HCT116 (cell line): ENCODE data around the gene BABAM2. TPM values are rescaled to one million over a fixed set of nuclear protein-coding genes. Genes with fewer than 3 reads are reported as not detected.

Source experiments
- ATAC-seq: fragments of 200-7000 bp; cut with Tn5 transposase; 2 replicates; pipeline ENCODE4 v1.9.1; 2020; ENCODE audit warnings: mild to moderate bottlenecking, moderate library complexity
- BruUV-seq: library from RNA; stranded (reverse); fragments of 400-500 nt; replicated peaks from 2 replicates; lab custom pipeline; 2021; lab: Mats Ljungman, UMichigan
- CTCF ChIA-PET: fragments of 300-600 bp; sonication (Branson Sonifier 250); formaldehyde crosslinking; loops from one replicate; lab custom pipeline; 2021; ENCODE audit warnings: antibody characterized with exemption; lab: Charles Lee
- POLR2A ChIA-PET: fragments of 300-600, 350-600 bp; sonication (Branson Sonifier 250); formaldehyde crosslinking; loops from one replicate; lab custom pipeline; 2021; ENCODE audit warnings: antibody characterized with exemption; lab: Charles Lee
- RAD21 ChIA-PET, 2 experiments: fragments of 300-600 bp; sonication (Branson Sonifier 250); formaldehyde crosslinking; loops; one replicate each; lab custom pipeline; 2023; ENCODE audit warnings: low total read pairs in 2 of 2; ENCODE audit not compliant: uncharacterized antibody in 2 of 2, unreplicated experiment in 2 of 2, low non-redundant PET in 1 of 2; lab: Charles Lee
- DNase-seq: peaks from one replicate; pipeline ENCODE4 v3.0.0-alpha.2; 2010; ENCODE audit warnings: low read depth, low spot score
- H2AFZ ChIP-seq: fragments of 200-600 bp; shearing (Covaris generic), sonication (generic); 2 replicates; pipeline ENCODE4 v1.6.1; 2017; ENCODE audit warnings: low read depth, mixed run types, mixed read lengths, antibody characterized with exemption, low read length; ENCODE audit not compliant: poor library complexity, severe bottlenecking
- H3K27ac ChIP-seq: 2 replicates; pipeline ENCODE4 v1.5.1; 2012; ENCODE audit warnings: low read depth, low read length
- H3K27me3 ChIP-seq: fragments of 200-600 bp; sonication (generic); 2 replicates; pipeline ENCODE4 v1.6.1; 2016; ENCODE audit warnings: mixed run types, low read length, mixed read lengths; ENCODE audit not compliant: insufficient read depth
- H3K36me3 ChIP-seq, 2 experiments: fragments of 200-500 bp in 1 of 2; fragments of 200-600 bp in 1 of 2; sonication (Bioruptor generic) in 1 of 2; sonication (generic) in 1 of 2; 2 replicates each; pipeline versions ENCODE4 v1.5.1 to v1.6.1; 2014 to 2016; ENCODE audit warnings: low read length in 2 of 2, inconsistent platforms in 1 of 2, mixed read lengths in 1 of 2, mixed run types in 1 of 2; ENCODE audit not compliant: insufficient read depth in 2 of 2, control insufficient read depth in 1 of 2
- H3K4me1 ChIP-seq, 2 experiments: fragments of 200-600 bp in 1 of 2; sonication (generic) in 1 of 2; 2 replicates each; pipeline versions ENCODE4 v1.5.1 to v1.6.1; 2012 to 2017; ENCODE audit warnings: low read length in 2 of 2, inconsistent platforms in 1 of 2, mild to moderate bottlenecking in 1 of 2, mixed read lengths in 1 of 2, mixed run types in 1 of 2, moderate library complexity in 1 of 2; ENCODE audit not compliant: insufficient read depth in 2 of 2, control insufficient read depth in 1 of 2
- H3K4me2 ChIP-seq: fragments of 200-600 bp; sonication (generic); 2 replicates; pipeline ENCODE4 v1.6.1; 2017; ENCODE audit warnings: mixed run types, low read length, mixed read lengths
- H3K4me3 ChIP-seq, 2 experiments: fragments of 200-600 bp in 1 of 2; sonication (generic) in 1 of 2; replicated peaks in 1 of 2; 2 replicates each; pipeline ENCODE4 v1.5.1; 2011 to 2016; ENCODE audit warnings: low read length in 2 of 2, control low read depth in 1 of 2, low read depth in 1 of 2, mild to moderate bottlenecking in 1 of 2, mixed read lengths in 1 of 2, mixed run types in 1 of 2
- H3K79me2 ChIP-seq: fragments of 200-600 bp; sonication (generic); 2 replicates; pipeline ENCODE4 v1.6.1; 2017; ENCODE audit warnings: mild to moderate bottlenecking, mixed run types, low read length, moderate library complexity, mixed read lengths; ENCODE audit not compliant: insufficient read depth
- H3K9ac ChIP-seq: fragments of 200-600 bp; sonication (generic); 2 replicates; pipeline ENCODE4 v1.6.1; 2016; ENCODE audit warnings: low read length, mixed read lengths
- H3K9me2 ChIP-seq: fragments of 200-600 bp; sonication (generic), shearing (Covaris generic); 2 replicates; pipeline ENCODE4 v1.6.1; 2017; ENCODE audit warnings: mixed run types, mild to moderate bottlenecking, moderate library complexity; ENCODE audit not compliant: insufficient read depth
- H3K9me3 ChIP-seq, 2 experiments: fragments of 200-500 bp in 1 of 2; fragments of 200-600 bp in 1 of 2; sonication (Bioruptor generic) in 1 of 2; sonication (generic) in 1 of 2; 2 replicates each; pipeline ENCODE4 v1.6.1; 2014 to 2017; ENCODE audit warnings: low read length in 2 of 2, mixed read lengths in 2 of 2, inconsistent platforms in 1 of 2, low read depth in 1 of 2, mild to moderate bottlenecking in 1 of 2, mixed run types in 1 of 2, moderate library complexity in 1 of 2; ENCODE audit not compliant: control insufficient read depth in 1 of 2, insufficient read depth in 1 of 2
- H4K20me1 ChIP-seq: fragments of 200-600 bp; sonication (generic), shearing (Covaris generic); 2 replicates; pipeline ENCODE4 v1.6.1; 2017; ENCODE audit warnings: mixed run types, mild to moderate bottlenecking, moderate library complexity; ENCODE audit not compliant: insufficient read depth
- ATF3 ChIP-seq: IDR thresholded peaks from 2 replicates; pipeline ENCODE4 v1.6.1; 2012
- CBX3 ChIP-seq: IDR thresholded peaks from 2 replicates; pipeline ENCODE4 v1.6.1; 2012; ENCODE audit warnings: low read depth
- CEBPB ChIP-seq: IDR thresholded peaks from 2 replicates; pipeline ENCODE4 v1.6.1; 2012; ENCODE audit warnings: low read depth
- CTCF ChIP-seq, 3 experiments: fragments of 200-600 bp in 1 of 3; sonication (generic) in 1 of 3; IDR thresholded peaks in 2 of 3; conservative IDR thresholded peaks in 1 of 3; 2 replicates each; pipeline ENCODE4 v1.5.1; 2012 to 2017; ENCODE audit warnings: low read depth in 2 of 3, low read length in 2 of 3, antibody characterized with exemption in 1 of 3, borderline replicate concordance in 1 of 3, control low read depth in 1 of 3, mild to moderate bottlenecking in 1 of 3, mixed read lengths in 1 of 3, mixed run types in 1 of 3, moderate library complexity in 1 of 3; ENCODE audit not compliant: insufficient read depth in 1 of 3
- EGR1 ChIP-seq: IDR thresholded peaks from 2 replicates; pipeline ENCODE4 v1.6.1; 2012; ENCODE audit warnings: low read depth
- EZH2 ChIP-seq: fragments of 200-600 bp; sonication (generic); IDR thresholded peaks from 2 replicates; pipeline ENCODE4 v1.6.1; 2017; ENCODE audit warnings: antibody characterized with exemption, mixed run types
- EZH2phosphoT487 ChIP-seq: fragments of 200-600 bp; IDR thresholded peaks from 2 replicates; pipeline ENCODE4 v1.6.1; 2018; ENCODE audit warnings: antibody characterized with exemption, borderline replicate concordance
- FOSL1 ChIP-seq: IDR thresholded peaks from 2 replicates; pipeline ENCODE4 v1.6.1; 2012; ENCODE audit warnings: low read depth
- MAX ChIP-seq: IDR thresholded peaks from 2 replicates; pipeline ENCODE4 v1.6.1; 2012
- POLR2A ChIP-seq: IDR thresholded peaks from 2 replicates; pipeline ENCODE4 v1.7.0; 2011; ENCODE audit warnings: borderline replicate concordance; ENCODE audit not compliant: insufficient read depth, insufficient read length; ENCODE audit errors: extremely low read depth
- POLR2AphosphoS5 ChIP-seq: IDR thresholded peaks from 2 replicates; pipeline ENCODE4 v1.6.1; 2011; ENCODE audit warnings: mild to moderate bottlenecking, low read depth, low read length, moderate library complexity
- RAD21 ChIP-seq: IDR thresholded peaks from 2 replicates; pipeline ENCODE4 v1.6.1; 2012; ENCODE audit warnings: low read depth, mild to moderate bottlenecking
- REST ChIP-seq: IDR thresholded peaks from 2 replicates; pipeline ENCODE4 v1.6.1; 2012; ENCODE audit warnings: low read depth
- SIN3A ChIP-seq: IDR thresholded peaks from 2 replicates; pipeline ENCODE4 v1.6.1; 2012; ENCODE audit warnings: low read depth
- SRF ChIP-seq: IDR thresholded peaks from 2 replicates; pipeline ENCODE4 v1.6.1; 2012; ENCODE audit warnings: low read depth
- TCF7L2 ChIP-seq: IDR thresholded peaks from 2 replicates; pipeline ENCODE4 v1.7.0; 2011; ENCODE audit warnings: borderline replicate concordance, inconsistent platforms; ENCODE audit not compliant: insufficient read depth, insufficient read length; ENCODE audit errors: extremely low read depth
- ZBTB33 ChIP-seq: IDR thresholded peaks from 2 replicates; pipeline ENCODE4 v1.6.1; 2011; ENCODE audit warnings: mild to moderate bottlenecking, low read length, moderate library complexity; ENCODE audit not compliant: insufficient replicate concordance; ENCODE audit errors: extremely low read depth
- ZFX ChIP-seq: fragments of 450-650 bp; IDR thresholded peaks from 2 replicates; pipeline ENCODE4 v1.6.1; 2017
- ZNF274 ChIP-seq: fragments of 200-500 bp; sonication (Bioruptor generic); IDR thresholded peaks from 2 replicates; pipeline ENCODE4 v1.6.1; 2014; ENCODE audit warnings: mild to moderate bottlenecking, low read depth, low read length, inconsistent platforms
- intact Hi-C: fragments of 100-400 bp; cut with micrococcal nuclease; formaldehyde crosslinking; loops from 2 replicates; pipeline ENCODE4 v1.10.0; 2022
- total RNA-seq: library from RNA; stranded (reverse); gene quantifications from one replicate; pipeline ENCODE4 v1.2.1, GENCODE V29; 2021; ENCODE audit not compliant: unreplicated experiment

Gene BABAM2
- total RNA-seq, 1 experiment from 2014 or later = 23.8 TPM

- DNase-seq (peak; percentile 8), ATAC-seq (peak; percentile 80)
- ChIA-PET POLR2A (interaction anchor here (0.7 to 1.3 kb wide), 2 partner anchors 8 to 9 kb away, joined by 3 read pairs; no protein-coding TSS in a partner anchor), CTCF (interaction anchor here (0.7 to 1.0 kb wide), 2 partner anchors 11 to 19 kb away, joined by 3 read pairs; no protein-coding TSS in a partner anchor), RAD21 (no interaction called here)
- Histone ChIP-seq H3K79me2 (no peaks in the 10 kb centered on the region), H3K4me1 (peaks cover 3 to 15% of the 10 kb centered on the region in 2 experiments; a peak in 3 of 4 replicates), H4K20me1 (no peaks in the 10 kb centered on the region), H3K9me2 (no peaks in the 10 kb centered on the region), H3K27me3 (no peaks in the 10 kb centered on the region), H3K27ac (no peak overlapping the region), H3K9me3 (no peaks in the 10 kb centered on the region), H3K9ac (no peak overlapping the region), H3K36me3 (no peaks in the 10 kb centered on the region), H2AFZ (no peak overlapping the region), H3K4me2 (0 out of 2 replicates have a peak overlapping the region, but pooled peaks have one; percentile 15), H3K4me3 (no peak overlapping the region)
- TF ChIP-seq FOSL1 (no peak), ZFX (no peak), RAD21 (no peak), SRF (no peak), EZH2 (no peak), POLR2A (no peak), CBX3 (no peak), CEBPB (no peak), ZBTB33 (no peak), EZH2phosphoT487 (no peak), EGR1 (no peak), MAX (no peak), ZNF274 (no peak), ATF3 (no peak), POLR2AphosphoS5 (no peak), TCF7L2 (no peak), SIN3A (no peak), CTCF (IDR thresholded peaks at IDR 0.05 in 2 of 3, conservative IDR thresholded peaks at IDR 0.05 in 1 of 3; ENCODE audit: borderline replicate concordance in 1 of 3, insufficient read depth in 1 of 3, low read depth in 2 of 3, low read length in 2 of 3) (no peak), REST (no peak)
- BruUV-seq = no TSS peak
- intact Hi-C loops = no loop called here
These were observed 359.5 kb downstream of the BABAM2 start for GRCh38 chr2:28250006-28250405.
